CD14-positive monocyte (primary cell): Measurements from ENCODE around the gene EYS. TPM values are rescaled to one million over a fixed set of nuclear protein-coding genes. Genes with fewer than 3 reads are reported as not detected.

ENCODE experiments used
- DNase-seq, 3 donors: peaks; one replicate each; pipeline ENCODE4 v3.0.0-alpha.2; 2011 to 2022
- H2AFZ ChIP-seq: 2 replicates; pipeline ENCODE4 v1.6.0; 2012; ENCODE audit warnings: mild to moderate bottlenecking, low read depth, low read length, inconsistent platforms; ENCODE audit not compliant: insufficient read depth, poor library complexity, severe bottlenecking
- H3K27ac ChIP-seq, 2 donors: 1 replicate in 1 of 2; 2 replicates in 1 of 2; pipeline ENCODE4 v1.5.1; 2012 to 2013; ENCODE audit warnings: low read length in 2 of 2, control low read depth in 1 of 2, inconsistent platforms in 1 of 2, low read depth in 1 of 2, mild to moderate bottlenecking in 1 of 2
- H3K27me3 ChIP-seq, 2 donors: one replicate each; pipeline versions ENCODE4 v1.6.0 to v1.6.1; 2011 to 2013; ENCODE audit warnings: low read length in 2 of 2; ENCODE audit not compliant: control insufficient read depth in 2 of 2, insufficient read depth in 2 of 2
- H3K36me3 ChIP-seq, 2 donors: replicated peaks in 1 of 2; 1 replicate in 1 of 2; 2 replicates in 1 of 2; pipeline versions ENCODE4 v1.5.1 to v1.6.1; 2012 to 2013; ENCODE audit warnings: low read length in 2 of 2, control low read depth in 1 of 2, inconsistent platforms in 1 of 2, mild to moderate bottlenecking in 1 of 2; ENCODE audit not compliant: insufficient read depth in 2 of 2, control insufficient read depth in 1 of 2
- H3K4me1 ChIP-seq, 2 donors: 1 replicate in 1 of 2; 2 replicates in 1 of 2; pipeline versions ENCODE4 v1.5.1 to v1.6.1; 2012 to 2013; ENCODE audit warnings: low read length in 2 of 2, control low read depth in 1 of 2, inconsistent platforms in 1 of 2, mild to moderate bottlenecking in 1 of 2, moderate library complexity in 1 of 2; ENCODE audit not compliant: insufficient read depth in 2 of 2, control insufficient read depth in 1 of 2
- H3K4me2 ChIP-seq: replicated peaks from 2 replicates; pipeline ENCODE3; 2012; ENCODE audit warnings: low read length, moderate library complexity, mild to moderate bottlenecking; ENCODE audit not compliant: poor library complexity, severe bottlenecking; ENCODE audit errors: extremely low read depth
- H3K4me3 ChIP-seq, 3 experiments: fragments of 200-600 bp in 1 of 3; sonication (generic) in 1 of 3; replicated peaks in 1 of 3; 1 replicate in 2 of 3; 2 replicates in 1 of 3; pipeline ENCODE4 v1.5.1; 2011 to 2013; ENCODE audit warnings: low read length in 3 of 3, mild to moderate bottlenecking in 3 of 3, control low read depth in 2 of 3, low read depth in 2 of 3, inconsistent platforms in 1 of 3, moderate library complexity in 1 of 3
- H3K79me2 ChIP-seq: 2 replicates; pipeline ENCODE4 v1.6.0; 2012; ENCODE audit warnings: mild to moderate bottlenecking, control low read depth, inconsistent platforms, low read length, moderate library complexity; ENCODE audit not compliant: insufficient read depth
- H3K9ac ChIP-seq: 2 replicates; pipeline ENCODE4 v1.6.0; 2017; ENCODE audit warnings: low read length, mild to moderate bottlenecking; ENCODE audit not compliant: insufficient read depth, poor library complexity, severe bottlenecking
- H3K9me3 ChIP-seq, 2 donors: replicated peaks in 1 of 2; 1 replicate in 1 of 2; 2 replicates in 1 of 2; pipeline versions ENCODE4 v1.5.1 to v1.6.1; 2012 to 2013; ENCODE audit warnings: low read length in 2 of 2, control low read depth in 1 of 2; ENCODE audit not compliant: control insufficient read depth in 1 of 2, insufficient read depth in 1 of 2
- H4K20me1 ChIP-seq: 2 replicates; pipeline ENCODE4 v1.6.0; 2012; ENCODE audit warnings: mild to moderate bottlenecking, low read length, control low read depth, moderate library complexity; ENCODE audit not compliant: insufficient read depth
- H3K27ac Mint-ChIP-seq, 7 donors: one replicate each; pipeline ENCODE4 v1.8.0; 2020; ENCODE audit warnings: mild to moderate bottlenecking in 7 of 7, mixed read lengths in 7 of 7, moderate library complexity in 6 of 7, inconsistent platforms in 2 of 7
- H3K27me3 Mint-ChIP-seq, 3 donors: one replicate each; pipeline ENCODE4 v1.8.0; 2021 to 2022; ENCODE audit warnings: low read depth in 3 of 3, mild to moderate bottlenecking in 3 of 3, mixed read lengths in 3 of 3, moderate library complexity in 3 of 3, inconsistent platforms in 1 of 3
- H3K36me3 Mint-ChIP-seq, 2 donors: one replicate each; pipeline ENCODE4 v1.8.0; 2020; ENCODE audit warnings: mixed read lengths in 2 of 2, inconsistent platforms in 1 of 2, mild to moderate bottlenecking in 1 of 2
- H3K4me1 Mint-ChIP-seq: one replicate; pipeline ENCODE4 v1.8.0; 2020; ENCODE audit warnings: mild to moderate bottlenecking, mixed read lengths
- H3K4me3 Mint-ChIP-seq, 2 donors: one replicate each; pipeline ENCODE4 v1.8.0; 2020; ENCODE audit warnings: mild to moderate bottlenecking in 2 of 2, mixed read lengths in 2 of 2, moderate library complexity in 1 of 2
- H3K9me3 Mint-ChIP-seq, 7 donors: one replicate each; pipeline ENCODE4 v1.8.0; 2020 to 2022; ENCODE audit warnings: mixed read lengths in 7 of 7, mild to moderate bottlenecking in 6 of 7, moderate library complexity in 6 of 7, inconsistent platforms in 2 of 7
- intact Hi-C, 2 donors: fragments of 100-400 bp; cut with micrococcal nuclease; formaldehyde crosslinking; loops; one replicate each; pipeline versions ENCODE4 v1.15.0 to v1.15.1; 2023
- polyA plus RNA-seq, 3 donors: library from polyadenylated mRNA; depleted of rRNA in 1 of 3; unstranded in 2 of 3; stranded (reverse) in 1 of 3; fragments of 300-500 nt in 2 of 3; fragments of >200 nt in 1 of 3; fragmentation: Illumina TruSeq in 2 of 3; gene quantifications; 1 replicate in 2 of 3; 2 replicates in 1 of 3; pipeline ENCODE4 v1.2.3, GENCODE V29; 2012 to 2021
- TF ChIP-seq, protein P1 (sequence below): fragments of 200-600 bp; IDR thresholded peaks from one replicate; pipeline ENCODE4 v1.8.0; 2022; ENCODE audit warnings: antibody characterized with exemption, mild to moderate bottlenecking

The EYS gene
- polyA plus RNA-seq, 3 donors = 0.01 to 0.03 TPM; not detected in 1

DNA sequence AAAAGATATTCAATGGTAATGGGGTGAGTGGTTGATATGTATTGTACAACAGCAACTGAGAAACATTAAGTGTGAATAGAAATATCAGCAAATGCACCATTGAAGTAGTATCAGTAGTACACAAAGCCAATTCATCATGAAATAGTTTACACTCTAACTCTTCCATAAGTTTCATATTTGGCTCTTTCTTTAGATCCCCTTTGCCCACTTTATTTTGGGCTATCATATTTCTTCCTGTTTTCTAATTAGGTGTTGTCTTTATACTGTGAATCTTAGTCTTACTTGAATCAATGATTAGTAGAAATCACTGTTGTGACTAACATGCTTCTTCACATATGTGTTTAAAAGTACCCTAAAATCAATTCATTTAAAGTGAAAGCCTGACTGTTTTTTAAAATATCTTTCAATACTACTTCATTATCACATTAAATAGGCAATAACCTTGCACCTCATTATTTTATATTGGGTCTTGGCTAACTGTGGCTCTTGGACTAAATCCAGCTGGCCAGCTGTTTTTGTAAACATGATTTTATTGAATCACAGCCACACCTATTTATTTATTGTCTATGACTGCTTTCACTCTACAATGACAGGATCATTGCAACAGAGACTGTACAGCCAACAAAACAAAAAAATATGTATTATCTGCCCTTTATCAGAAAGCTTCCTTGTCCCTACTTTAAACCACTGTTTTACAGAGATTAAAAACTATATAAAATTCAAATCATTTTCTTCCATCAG lies 38.9 kb downstream of the EYS start:
- intact Hi-C loops = loop anchor here in 1 of 2 donors (2.0 kb wide), 1 partner anchor 29 kb away; no protein-coding TSS in a partner anchor
- no peak overlapping the region for H3K27ac Mint-ChIP-seq
- no peak for DNase-seq
- H3K9ac ChIP-seq = no peak overlapping the region
- no peaks in the 10 kb centered on the region for H3K4me1 Mint-ChIP-seq
- no peak overlapping the region for H3K4me2 ChIP-seq
- H3K27ac ChIP-seq = no peak overlapping the region
- TF ChIP-seq, protein P1, sequence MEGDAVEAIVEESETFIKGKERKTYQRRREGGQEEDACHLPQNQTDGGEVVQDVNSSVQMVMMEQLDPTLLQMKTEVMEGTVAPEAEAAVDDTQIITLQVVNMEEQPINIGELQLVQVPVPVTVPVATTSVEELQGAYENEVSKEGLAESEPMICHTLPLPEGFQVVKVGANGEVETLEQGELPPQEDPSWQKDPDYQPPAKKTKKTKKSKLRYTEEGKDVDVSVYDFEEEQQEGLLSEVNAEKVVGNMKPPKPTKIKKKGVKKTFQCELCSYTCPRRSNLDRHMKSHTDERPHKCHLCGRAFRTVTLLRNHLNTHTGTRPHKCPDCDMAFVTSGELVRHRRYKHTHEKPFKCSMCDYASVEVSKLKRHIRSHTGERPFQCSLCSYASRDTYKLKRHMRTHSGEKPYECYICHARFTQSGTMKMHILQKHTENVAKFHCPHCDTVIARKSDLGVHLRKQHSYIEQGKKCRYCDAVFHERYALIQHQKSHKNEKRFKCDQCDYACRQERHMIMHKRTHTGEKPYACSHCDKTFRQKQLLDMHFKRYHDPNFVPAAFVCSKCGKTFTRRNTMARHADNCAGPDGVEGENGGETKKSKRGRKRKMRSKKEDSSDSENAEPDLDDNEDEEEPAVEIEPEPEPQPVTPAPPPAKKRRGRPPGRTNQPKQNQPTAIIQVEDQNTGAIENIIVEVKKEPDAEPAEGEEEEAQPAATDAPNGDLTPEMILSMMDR = no peak
- no peak overlapping the region for H2AFZ ChIP-seq
- H4K20me1 ChIP-seq = no peaks in the 10 kb centered on the region
- H3K36me3 Mint-ChIP-seq = no peaks in the 10 kb centered on the region
- no peak overlapping the region for H3K4me3 ChIP-seq
- peaks cover 7 to 8% of the 10 kb centered on the region in 2 donors for H3K9me3 ChIP-seq
- H3K27me3 Mint-ChIP-seq = no peaks in the 10 kb centered on the region
- no peaks in the 10 kb centered on the region for H3K36me3 ChIP-seq
- H3K9me3 Mint-ChIP-seq = peaks cover 2 to 16% (median 5%) of the 10 kb centered on the region in 7 donors
- no peaks in the 10 kb centered on the region for H3K79me2 ChIP-seq
- no peak overlapping the region for H3K4me3 Mint-ChIP-seq
- no peaks in the 10 kb centered on the region for H3K27me3 ChIP-seq
- H3K4me1 ChIP-seq = no peaks in the 10 kb centered on the region

GRCh38 chr6:65650086-65650485 lies 56.9 kb downstream of the EYS start:
- H3K4me3 ChIP-seq = no peak overlapping the region
- no peak overlapping the region for H3K27ac Mint-ChIP-seq
- no peaks in the 10 kb centered on the region for H3K36me3 ChIP-seq
- H2AFZ ChIP-seq = no peak overlapping the region
- no peaks in the 10 kb centered on the region for H3K9me3 ChIP-seq
- H3K27me3 ChIP-seq = no peaks in the 10 kb centered on the region
- no peaks in the 10 kb centered on the region for H4K20me1 ChIP-seq
- intact Hi-C loops = no loop called here
- TF ChIP-seq, protein P1 = no peak
- no peaks in the 10 kb centered on the region for H3K79me2 ChIP-seq
- DNase-seq = no peak
- H3K27me3 Mint-ChIP-seq = no peaks in the 10 kb centered on the region
- H3K9me3 Mint-ChIP-seq = peaks cover 0 to 5% (median 2%) of the 10 kb centered on the region in 7 donors
- no peak overlapping the region for H3K4me3 Mint-ChIP-seq
- no peak overlapping the region for H3K27ac ChIP-seq
- no peaks in the 10 kb centered on the region for H3K4me1 ChIP-seq
- H3K4me1 Mint-ChIP-seq = no peaks in the 10 kb centered on the region
- no peak overlapping the region for H3K4me2 ChIP-seq
- H3K9ac ChIP-seq = no peak overlapping the region
- H3K36me3 Mint-ChIP-seq = no peaks in the 10 kb centered on the region
